Stimulated activated CD8-positive, alpha-beta memory T cell treated with anti-CD3 and anti-CD28 coated beads, Interleukin-2, amount 100 ng/mL, for 48 hours (primary cell): ENCODE measurements around the gene NUTM2B.
"Not testable (repeated sequence)": the region's sequence is repeated elsewhere in the genome, so short reads cannot be mapped to it uniquely, and the experiment has no call there.

Source experiments
- DNase-seq, 2 donors: peaks; one replicate each; pipeline ENCODE4 v3.0.0-alpha.2; 2020; ENCODE audit warnings: low read depth in 2 of 2

NUTM2B gene

DNA sequence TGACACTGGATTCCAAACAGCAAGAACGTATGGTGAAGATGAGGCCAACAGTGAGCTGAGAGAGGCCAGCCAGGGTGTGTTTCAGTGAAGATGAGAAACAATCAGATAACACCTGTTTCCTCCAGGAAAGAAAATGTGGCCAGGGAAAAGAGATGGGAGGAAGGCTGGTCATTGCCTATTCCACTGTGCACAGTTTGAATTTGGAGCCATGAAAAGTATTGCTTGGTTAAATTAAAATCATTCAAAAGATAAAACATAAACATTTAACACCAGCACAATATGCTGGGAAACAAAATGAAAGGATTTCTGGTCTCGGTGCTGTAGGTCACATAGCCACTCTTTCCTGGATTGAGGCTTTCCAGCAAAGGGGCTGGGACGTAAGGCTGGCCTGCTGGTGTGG, at the start of gene NUTM2B:
Gene NUTM2B, plus strand, starts transcription at position 301 of the 400 bp plus-strand sequence. CDS start 383 bp downstream, outside the sequence.
- DNase-seq = not testable (repeated sequence)

DNA sequence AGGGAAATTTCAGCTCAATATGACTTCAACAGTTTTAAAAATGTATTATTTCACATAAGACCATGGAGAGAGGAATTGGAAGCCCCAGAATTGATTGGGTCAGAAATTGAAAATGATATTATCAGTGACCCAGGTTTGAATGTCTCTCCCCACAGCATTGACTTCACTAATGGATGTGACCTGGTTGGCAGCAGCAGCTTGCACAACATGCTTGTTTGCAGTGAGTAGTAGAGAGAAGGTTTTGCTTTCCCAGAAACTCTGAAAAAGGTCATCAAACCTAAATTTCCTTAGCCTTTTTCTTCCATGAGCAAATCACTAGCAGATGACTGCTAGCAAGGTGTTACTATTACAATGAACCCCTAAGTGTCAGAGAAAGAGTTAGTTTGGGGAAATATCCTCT, 39.7 kb upstream of the NUTM2B start:
- DNase-seq = not testable (repeated sequence)

GRCh38 chr10:79664686-79665085, 38.3 kb upstream of the NUTM2B start:
- DNase-seq = not testable (repeated sequence)

DNA sequence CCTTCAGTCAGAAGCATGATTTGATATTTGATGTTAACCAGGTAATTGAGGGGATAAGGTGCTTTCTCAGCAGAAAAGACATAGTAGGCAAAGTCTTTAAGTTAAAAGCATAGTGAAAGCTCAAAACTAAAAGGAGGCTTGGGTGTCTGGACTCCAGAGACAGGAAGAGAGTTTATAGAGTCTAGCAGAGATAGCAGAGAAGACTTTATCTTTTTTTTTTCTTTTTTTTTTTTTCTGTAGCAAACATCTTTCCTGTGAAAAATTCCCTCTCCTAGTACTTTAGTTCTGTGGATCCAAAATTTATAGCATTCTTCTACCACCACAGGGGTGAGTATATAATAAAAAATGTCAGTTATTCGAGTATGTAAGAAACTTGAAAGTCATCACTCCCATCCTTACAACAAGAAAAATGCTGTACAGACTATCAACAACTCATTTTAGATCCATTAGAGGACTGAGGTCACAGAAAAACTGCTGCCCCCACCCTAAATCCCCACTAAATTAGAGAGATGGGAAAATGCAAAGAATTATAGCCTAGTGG, 33.7 kb upstream of the NUTM2B start:
- not testable (repeated sequence) for DNase-seq

DNA sequence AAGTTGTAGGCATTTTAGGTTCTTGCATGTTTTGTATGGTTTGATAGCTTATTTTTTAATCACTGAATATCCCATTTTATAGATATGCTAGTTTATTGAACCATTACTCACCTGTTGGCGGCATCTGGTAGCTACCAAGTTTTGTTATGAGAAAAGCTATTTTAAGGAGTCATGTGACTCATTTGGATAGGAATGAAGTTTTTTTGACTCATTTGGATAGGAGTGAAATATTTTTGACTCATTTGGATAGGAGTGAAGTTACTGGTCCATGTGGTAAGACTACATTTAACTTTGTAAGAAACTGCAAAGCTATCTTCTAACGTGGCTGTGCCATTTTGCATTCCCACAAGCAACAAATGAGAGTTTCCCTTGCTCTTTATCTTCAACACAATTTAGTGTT, 28.1 kb upstream of the NUTM2B start:
- DNase-seq = not testable (repeated sequence)

DNA sequence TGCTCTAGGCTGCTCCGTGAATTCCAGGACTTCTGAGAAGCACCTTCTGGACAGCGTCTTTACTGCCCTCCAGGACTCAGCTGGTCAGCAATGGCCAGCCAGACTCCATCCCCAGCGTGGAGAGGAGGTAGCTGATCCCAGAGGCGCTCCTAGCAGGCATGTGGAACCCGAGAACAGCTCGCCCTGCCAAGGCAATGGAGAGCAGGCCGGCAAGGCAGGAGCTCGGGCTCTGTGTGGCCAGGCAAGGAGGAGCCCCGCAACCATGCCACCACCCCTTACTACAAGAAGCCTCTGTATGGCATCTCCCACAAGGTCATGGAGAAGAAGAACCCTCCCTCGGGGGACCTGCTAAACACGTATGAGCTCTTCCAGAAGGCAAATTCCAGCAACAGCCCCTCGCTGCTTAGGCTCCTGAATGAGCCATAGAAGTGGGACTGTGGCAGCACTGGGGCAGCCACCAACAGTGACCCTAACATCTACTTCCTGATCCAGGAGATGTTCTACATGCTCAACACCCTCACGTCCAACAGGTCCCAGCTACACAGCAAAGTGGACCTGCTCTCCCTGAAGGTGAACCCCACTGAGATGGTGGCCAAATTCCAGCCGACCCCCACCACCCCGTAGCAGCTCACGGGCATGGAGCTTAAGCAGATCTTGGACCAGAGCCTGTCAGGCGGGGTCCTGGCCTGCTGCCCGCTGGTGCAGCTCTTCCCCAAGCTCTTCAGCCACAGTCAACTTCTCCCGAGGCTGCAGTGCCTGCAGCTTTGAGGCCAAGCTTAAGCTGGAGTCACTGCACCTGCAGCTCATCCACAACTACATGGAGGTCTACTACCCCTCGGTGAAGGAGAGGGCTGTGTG, 19.8 kb upstream of the NUTM2B start:
- DNase-seq = not testable (repeated sequence)

GRCh38 chr10:79683884-79684720, 18.9 kb upstream of the NUTM2B start:
- DNase-seq = not testable (repeated sequence)

- DNase-seq = peak; percentile 17 to 41
Measured at GRCh38 chr10:79685044-79685685, 17.9 kb upstream of the NUTM2B start.

DNA sequence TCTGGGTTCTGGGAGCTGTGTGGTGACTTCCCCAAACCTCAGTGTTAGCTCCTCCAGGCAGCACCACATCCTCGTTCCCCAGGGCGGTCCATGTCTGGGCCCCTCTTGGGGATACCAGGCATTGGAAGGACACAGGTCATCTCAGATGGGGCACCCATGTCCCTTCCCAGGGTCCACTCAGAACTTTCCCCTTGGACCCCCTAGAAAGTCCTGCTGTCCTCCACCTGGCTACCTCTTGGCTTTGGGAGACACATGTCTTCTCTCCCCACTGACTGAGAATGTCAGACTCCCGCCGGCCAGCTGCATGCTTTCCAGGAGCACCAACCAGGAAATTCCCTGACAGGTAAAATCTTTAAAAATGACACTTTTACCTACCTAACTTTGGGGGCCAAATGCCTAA, 16.4 kb upstream of the NUTM2B start:
- not testable (repeated sequence) for DNase-seq

GRCh38 chr10:79687406-79688150, 15.4 kb upstream of the NUTM2B start:
- not testable (repeated sequence) for DNase-seq

GRCh38 chr10:79688798-79689197, 14.2 kb upstream of the NUTM2B start:
- DNase-seq = not testable (repeated sequence)

GRCh38 chr10:79696596-79696995, 6.4 kb upstream of the NUTM2B start:
- not testable (repeated sequence) for DNase-seq

DNA sequence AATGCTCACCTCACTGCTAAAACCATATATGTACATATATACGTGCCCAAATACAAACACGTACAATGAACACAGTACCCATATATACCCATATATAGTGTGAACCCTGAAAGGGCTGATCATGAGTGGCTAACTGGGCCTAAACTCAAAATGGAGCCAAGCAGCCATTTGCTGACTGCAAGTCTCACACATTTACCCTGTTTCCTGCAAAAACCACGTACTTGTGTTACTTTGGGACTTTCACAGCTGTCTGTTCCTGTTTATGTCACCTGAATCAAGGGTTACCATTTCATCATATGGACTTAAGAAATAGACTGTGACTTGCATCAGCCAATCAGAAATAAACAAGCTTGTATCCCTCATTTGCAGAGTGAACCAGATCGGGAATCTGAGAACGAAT, 5.9 kb upstream of the NUTM2B start:
- DNase-seq = not testable (repeated sequence)

DNA sequence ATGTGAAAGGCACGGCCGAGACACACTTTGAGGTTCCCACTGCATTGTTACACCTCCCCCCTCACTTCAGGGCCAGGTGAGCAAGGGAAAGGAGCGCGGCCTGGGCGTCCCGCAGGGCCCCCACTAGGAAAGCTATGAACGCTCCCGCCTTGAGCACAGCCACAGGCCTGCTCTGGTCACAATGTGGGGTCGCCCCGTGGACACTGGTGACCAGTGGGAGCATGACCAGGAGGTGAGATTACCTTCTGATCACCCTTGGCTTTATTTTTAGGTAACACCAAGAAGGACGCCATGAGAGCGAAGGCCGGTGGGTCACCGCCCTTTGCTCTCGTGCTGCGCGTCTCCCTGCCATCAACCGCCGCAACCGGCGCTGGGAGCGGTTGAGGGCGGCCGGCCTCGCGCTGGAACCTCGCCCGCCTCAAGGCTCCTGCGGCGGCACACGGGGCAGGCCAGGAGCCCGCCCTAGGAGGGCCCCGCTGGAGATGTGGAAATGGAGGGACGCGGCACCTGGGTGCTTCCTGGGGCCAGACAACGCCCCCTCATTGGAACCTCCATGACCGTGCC, 2.6 kb upstream of the NUTM2B start:
- not testable (repeated sequence) for DNase-seq

DNA sequence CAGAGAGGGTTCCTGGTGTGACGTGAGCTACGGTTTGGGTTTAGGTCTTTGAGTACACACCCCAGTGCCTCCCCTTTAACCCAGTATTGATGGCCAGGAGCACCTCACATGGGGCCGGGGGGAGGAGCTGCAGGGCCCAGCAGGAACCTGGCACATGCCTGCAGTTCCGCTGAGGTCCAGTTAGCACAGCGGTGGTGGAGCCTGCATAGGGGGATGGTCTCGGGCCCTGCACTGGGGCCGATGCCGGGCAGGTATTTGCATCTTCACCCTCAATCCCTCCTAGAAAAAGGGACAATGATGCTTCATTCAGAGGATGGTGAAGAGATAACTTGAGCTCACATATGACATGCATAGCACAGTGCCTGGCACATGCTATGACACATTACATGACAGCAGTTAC, 4.0 kb downstream of the NUTM2B start:
- DNase-seq = not testable (repeated sequence)

- DNase-seq = not testable (repeated sequence)
Measured at GRCh38 chr10:79714976-79715375, 11.9 kb downstream of the NUTM2B start.

DNA sequence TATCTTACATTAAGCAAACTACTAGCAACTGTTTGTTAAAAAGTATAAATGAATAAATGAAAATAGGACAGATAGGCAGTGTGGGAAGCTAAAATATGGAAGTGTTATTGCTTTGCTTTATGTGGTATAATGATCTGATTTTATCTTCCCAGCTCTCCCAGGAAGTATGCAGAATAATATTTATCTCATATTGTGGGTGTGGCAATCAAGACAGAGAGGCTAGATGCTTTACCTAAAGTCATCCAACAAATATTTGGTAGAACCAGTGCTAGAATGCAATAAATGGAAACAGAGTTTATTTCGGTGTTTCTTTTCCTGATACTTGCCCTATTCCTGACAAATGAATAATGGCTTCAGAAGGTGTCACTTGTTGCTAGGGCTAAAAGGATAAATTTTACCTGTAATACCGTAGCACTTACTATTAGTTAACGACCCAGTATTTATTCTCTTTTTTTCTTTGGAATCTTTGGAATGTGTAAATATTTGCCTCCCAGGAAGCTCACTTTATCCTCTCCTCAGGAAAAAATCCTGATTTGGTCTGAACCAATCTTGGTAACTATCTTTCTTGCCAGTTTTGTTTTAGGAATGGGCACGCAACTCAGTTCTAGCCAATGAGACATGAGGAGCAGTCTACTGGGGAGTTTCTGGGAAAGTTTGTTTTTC, 14.0 kb downstream of the NUTM2B start:
- not testable (repeated sequence) for DNase-seq

GRCh38 chr10:79720000-79720399, 17.0 kb downstream of the NUTM2B start:
- not testable (repeated sequence) for DNase-seq

DNA sequence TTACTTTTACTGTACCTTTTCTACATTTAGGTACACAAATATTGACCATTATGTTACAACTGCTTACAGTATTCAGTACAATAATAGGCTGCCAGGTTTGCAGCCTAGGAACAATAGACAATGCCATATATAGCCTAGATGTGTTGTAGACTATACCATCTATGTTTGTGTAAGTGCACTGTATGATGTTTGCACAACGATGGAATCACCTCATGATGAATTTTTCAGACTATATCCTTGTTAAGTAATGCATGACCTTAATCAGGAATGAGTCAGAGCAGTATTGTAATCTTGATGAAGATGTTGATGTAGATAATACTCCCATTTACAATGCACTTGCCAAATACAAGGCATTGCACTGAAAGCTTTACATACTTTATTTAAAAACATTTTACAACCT, 23.6 kb downstream of the NUTM2B start:
- DNase-seq = not testable (repeated sequence)

DNA sequence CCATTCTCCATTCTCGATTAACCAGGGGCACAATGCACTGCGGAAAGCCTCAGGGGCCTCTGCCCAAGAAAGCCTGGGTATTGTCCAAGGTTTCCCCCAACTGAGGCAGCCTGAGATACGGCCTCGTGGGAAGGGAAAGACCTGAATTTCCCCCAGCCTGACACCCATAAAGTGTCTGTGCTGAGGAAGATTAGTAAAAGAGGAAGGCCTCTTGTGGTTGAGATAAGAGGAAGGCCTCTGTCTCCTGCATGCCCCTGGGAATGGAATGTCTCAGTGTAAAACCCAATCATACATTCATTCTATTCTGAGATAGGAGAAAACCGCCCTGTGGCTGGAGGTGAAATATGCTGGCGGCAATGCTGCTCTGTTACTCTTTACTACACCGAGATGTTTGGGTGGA, 41.8 kb downstream of the NUTM2B start:
- DNase-seq = not testable (repeated sequence)
